ENCODE results near the gene CLMN.

Gene CLMN

DNA sequence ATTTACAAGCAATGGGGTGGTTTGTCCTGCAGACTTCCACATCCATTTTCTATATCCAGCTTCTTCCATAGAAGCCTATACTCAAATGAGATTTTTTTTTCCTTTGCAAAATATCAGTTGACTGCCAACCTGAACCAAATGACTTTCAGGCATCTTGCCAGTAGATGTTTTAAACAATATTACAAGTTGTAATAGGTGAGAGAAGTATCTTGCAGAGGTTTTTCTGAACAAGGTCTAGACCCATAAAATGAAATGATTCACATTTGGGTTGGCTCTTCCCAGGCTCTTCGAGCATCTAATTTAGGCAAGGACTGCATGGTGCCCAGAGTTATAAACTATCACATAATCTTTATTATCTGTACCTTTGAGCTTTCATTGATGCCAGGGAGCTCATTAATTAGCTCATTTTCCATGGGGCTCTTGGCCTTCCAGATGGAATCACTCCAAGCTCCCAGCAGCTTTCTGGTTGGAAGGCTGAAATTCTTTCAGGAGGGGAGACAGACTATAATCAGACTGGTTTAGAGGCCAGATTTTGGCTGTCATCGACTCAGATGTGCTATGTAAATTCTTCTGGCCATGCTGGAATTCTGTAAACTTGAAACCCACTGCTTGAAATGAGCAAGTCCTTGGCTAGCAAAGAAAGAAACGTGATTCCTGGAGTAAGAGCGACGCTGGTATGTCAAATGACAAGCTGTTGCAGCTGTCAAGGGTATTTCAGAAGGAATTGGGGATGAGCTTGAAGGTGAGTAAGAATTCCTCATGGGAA lies 130.2 kb downstream of the CLMN start:
- Mint-ChIP-seq H3K4me1 (peaks cover 17% of the 10 kb centered on the region), H3K27ac (no peak overlapping the region), H3K4me3 (no peak overlapping the region), H3K9me3 (peaks cover 28% of the 10 kb centered on the region), H3K27me3 (ENCODE audit: low read depth, poor library complexity) (peaks cover 4% of the 10 kb centered on the region), H3K36me3 (ENCODE audit: low read depth) (peaks cover 25% of the 10 kb centered on the region)
- TF ChIP-seq, protein P1, sequence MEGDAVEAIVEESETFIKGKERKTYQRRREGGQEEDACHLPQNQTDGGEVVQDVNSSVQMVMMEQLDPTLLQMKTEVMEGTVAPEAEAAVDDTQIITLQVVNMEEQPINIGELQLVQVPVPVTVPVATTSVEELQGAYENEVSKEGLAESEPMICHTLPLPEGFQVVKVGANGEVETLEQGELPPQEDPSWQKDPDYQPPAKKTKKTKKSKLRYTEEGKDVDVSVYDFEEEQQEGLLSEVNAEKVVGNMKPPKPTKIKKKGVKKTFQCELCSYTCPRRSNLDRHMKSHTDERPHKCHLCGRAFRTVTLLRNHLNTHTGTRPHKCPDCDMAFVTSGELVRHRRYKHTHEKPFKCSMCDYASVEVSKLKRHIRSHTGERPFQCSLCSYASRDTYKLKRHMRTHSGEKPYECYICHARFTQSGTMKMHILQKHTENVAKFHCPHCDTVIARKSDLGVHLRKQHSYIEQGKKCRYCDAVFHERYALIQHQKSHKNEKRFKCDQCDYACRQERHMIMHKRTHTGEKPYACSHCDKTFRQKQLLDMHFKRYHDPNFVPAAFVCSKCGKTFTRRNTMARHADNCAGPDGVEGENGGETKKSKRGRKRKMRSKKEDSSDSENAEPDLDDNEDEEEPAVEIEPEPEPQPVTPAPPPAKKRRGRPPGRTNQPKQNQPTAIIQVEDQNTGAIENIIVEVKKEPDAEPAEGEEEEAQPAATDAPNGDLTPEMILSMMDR (IDR thresholded peaks at IDR 0.05): no peak
- DNase-seq: no peak

DNA sequence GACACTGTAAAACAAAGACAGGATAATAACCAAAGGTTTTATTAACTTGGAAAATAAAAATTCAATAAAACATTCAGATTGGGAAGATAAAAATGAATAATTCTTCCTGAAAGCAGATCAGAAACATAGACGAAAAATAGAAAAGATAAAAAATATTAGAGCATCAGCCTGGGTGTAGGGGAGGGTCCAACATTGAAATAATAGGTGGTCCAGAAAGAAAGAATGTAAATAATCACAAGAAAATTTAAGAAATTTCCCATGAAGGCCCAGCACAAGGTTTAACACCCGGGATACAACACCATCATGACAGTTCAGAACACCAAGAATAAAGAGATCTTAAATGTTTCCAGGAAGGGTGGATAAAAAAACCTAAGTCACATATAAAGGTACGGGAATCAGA lies 131.3 kb downstream of the CLMN start:
- no peak overlapping the region for H3K4me3 Mint-ChIP-seq
- TF ChIP-seq, protein P1 (IDR thresholded peaks at IDR 0.05): no peak
- peaks cover 28% of the 10 kb centered on the region for H3K9me3 Mint-ChIP-seq
- H3K36me3 Mint-ChIP-seq (ENCODE audit: low read depth): peaks cover 30% of the 10 kb centered on the region
- H3K27me3 Mint-ChIP-seq (ENCODE audit: low read depth, poor library complexity): peaks cover 8% of the 10 kb centered on the region
- H3K27ac Mint-ChIP-seq: no peak overlapping the region
- DNase-seq: no peak
- H3K4me1 Mint-ChIP-seq: peaks cover 23% of the 10 kb centered on the region

GRCh38 chr14:95185767-95186392 lies 133.8 kb downstream of the CLMN start:
- peaks cover 38% of the 10 kb centered on the region for H3K4me1 Mint-ChIP-seq
- TF ChIP-seq, protein P1 (IDR thresholded peaks at IDR 0.05): no peak
- H3K36me3 Mint-ChIP-seq (ENCODE audit: low read depth): peaks cover 37% of the 10 kb centered on the region
- H3K27me3 Mint-ChIP-seq (ENCODE audit: low read depth, poor library complexity): peaks cover 4% of the 10 kb centered on the region
- no peak overlapping the region for H3K27ac Mint-ChIP-seq
- H3K9me3 Mint-ChIP-seq: peaks cover 28% of the 10 kb centered on the region
- no peak overlapping the region for H3K4me3 Mint-ChIP-seq
- DNase-seq: no peak

- no peak overlapping the region for H3K4me3 Mint-ChIP-seq
- DNase-seq: no peak
- H3K4me1 Mint-ChIP-seq: peaks cover 32% of the 10 kb centered on the region
- peaks cover 28% of the 10 kb centered on the region for H3K9me3 Mint-ChIP-seq
- H3K27me3 Mint-ChIP-seq (ENCODE audit: low read depth, poor library complexity): peaks cover 4% of the 10 kb centered on the region
- peaks cover 44% of the 10 kb centered on the region for H3K36me3 Mint-ChIP-seq (ENCODE audit: low read depth)
- TF ChIP-seq, protein P1 (IDR thresholded peaks at IDR 0.05): no peak
- H3K27ac Mint-ChIP-seq: no peak overlapping the region
Observed at GRCh38 chr14:95185033-95185766, 134.5 kb downstream of the CLMN start.

DNA sequence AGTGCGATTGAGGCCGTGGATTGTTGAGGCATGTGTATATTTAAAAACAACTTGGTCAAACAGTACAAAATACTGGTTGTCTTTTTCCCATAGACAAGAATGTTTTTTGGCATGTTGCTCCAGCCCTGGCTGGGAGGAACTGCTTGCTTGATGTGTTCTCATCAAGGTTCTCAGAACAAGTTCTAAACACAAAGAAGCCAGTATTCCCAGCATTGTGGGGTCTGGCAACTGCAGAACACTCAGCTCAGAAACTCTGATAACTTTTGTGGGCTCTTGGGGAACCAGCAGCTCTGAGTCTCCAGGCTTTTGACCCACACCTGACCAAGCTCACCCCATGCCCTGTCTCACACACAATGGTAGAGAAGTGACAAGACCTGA lies 135.3 kb downstream of the CLMN start:
- H3K27me3 Mint-ChIP-seq (ENCODE audit: low read depth, poor library complexity): peaks cover 4% of the 10 kb centered on the region
- no peak overlapping the region for H3K27ac Mint-ChIP-seq
- no peak for DNase-seq
- H3K36me3 Mint-ChIP-seq (ENCODE audit: low read depth): peaks cover 47% of the 10 kb centered on the region
- peaks cover 28% of the 10 kb centered on the region for H3K4me1 Mint-ChIP-seq
- TF ChIP-seq, protein P1 (IDR thresholded peaks at IDR 0.05): no peak
- H3K9me3 Mint-ChIP-seq: peaks cover 25% of the 10 kb centered on the region
- no peak overlapping the region for H3K4me3 Mint-ChIP-seq

All from nephron progenitor cell (in vitro differentiated cells).